ENCODE results near the gene TWIST2.

DNA sequence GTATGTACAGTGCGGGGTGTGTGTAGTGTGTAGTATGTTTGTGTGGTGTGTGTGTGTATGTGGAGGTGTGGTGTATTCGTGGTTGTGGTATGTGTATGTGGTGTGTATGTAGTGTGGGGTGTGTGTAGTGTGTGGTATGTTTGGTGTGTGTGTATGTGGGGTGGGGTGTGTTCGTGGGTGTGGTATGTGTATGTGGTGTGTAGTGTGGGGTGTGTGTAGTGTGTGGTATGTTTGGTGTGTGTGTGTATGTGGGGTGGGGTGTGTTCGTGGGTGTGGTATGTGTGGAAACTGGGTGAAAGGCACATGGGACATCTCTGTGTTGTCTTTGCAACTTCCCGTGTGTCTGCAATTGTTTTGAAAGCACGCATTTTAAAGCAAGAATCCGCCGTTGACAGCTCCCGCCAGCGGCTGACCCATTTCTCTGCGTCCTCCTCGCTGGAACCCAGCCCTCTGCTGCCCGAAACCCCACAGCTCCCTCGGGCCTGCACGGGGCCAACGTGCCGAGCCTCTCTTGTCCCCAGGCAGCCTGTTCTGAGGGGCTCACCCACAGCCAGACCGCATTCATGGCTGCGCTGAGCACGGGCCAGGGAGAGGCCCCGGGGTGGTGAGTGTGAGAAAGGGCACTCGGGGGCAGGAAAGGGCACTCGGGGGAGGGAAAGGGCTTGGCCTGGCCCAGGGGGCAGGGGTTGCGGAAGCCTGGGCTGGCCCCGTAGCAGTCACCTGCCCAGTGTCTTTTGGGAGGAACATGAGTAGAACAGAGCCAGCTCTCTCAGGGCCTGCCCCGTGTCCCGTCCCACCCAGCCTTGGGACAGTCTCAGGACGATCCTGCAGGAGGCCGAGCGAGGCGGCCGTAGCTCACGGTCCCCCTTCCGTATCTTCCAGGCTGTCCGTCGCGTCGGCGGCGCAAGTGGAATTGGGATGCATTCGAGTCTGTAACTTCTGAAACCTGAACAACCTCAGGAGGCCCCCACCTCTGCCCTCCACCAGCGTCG, 61.4 kb downstream of the TWIST2 start:
- no peak for TF ChIP-seq EP300 (IDR thresholded peaks at IDR 0.05; ENCODE audit: borderline replicate concordance)
- TF ChIP-seq, protein P1, sequence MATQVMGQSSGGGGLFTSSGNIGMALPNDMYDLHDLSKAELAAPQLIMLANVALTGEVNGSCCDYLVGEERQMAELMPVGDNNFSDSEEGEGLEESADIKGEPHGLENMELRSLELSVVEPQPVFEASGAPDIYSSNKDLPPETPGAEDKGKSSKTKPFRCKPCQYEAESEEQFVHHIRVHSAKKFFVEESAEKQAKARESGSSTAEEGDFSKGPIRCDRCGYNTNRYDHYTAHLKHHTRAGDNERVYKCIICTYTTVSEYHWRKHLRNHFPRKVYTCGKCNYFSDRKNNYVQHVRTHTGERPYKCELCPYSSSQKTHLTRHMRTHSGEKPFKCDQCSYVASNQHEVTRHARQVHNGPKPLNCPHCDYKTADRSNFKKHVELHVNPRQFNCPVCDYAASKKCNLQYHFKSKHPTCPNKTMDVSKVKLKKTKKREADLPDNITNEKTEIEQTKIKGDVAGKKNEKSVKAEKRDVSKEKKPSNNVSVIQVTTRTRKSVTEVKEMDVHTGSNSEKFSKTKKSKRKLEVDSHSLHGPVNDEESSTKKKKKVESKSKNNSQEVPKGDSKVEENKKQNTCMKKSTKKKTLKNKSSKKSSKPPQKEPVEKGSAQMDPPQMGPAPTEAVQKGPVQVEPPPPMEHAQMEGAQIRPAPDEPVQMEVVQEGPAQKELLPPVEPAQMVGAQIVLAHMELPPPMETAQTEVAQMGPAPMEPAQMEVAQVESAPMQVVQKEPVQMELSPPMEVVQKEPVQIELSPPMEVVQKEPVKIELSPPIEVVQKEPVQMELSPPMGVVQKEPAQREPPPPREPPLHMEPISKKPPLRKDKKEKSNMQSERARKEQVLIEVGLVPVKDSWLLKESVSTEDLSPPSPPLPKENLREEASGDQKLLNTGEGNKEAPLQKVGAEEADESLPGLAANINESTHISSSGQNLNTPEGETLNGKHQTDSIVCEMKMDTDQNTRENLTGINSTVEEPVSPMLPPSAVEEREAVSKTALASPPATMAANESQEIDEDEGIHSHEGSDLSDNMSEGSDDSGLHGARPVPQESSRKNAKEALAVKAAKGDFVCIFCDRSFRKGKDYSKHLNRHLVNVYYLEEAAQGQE (IDR thresholded peaks at IDR 0.05; ENCODE audit: low read depth): no peak
